ENCODE measurements around the gene ANKRD61.
"Not testable (repeated sequence)": the region's sequence is repeated elsewhere in the genome, so short reads cannot be mapped to it uniquely, and the experiment has no call there.

The ANKRD61 gene

DNA sequence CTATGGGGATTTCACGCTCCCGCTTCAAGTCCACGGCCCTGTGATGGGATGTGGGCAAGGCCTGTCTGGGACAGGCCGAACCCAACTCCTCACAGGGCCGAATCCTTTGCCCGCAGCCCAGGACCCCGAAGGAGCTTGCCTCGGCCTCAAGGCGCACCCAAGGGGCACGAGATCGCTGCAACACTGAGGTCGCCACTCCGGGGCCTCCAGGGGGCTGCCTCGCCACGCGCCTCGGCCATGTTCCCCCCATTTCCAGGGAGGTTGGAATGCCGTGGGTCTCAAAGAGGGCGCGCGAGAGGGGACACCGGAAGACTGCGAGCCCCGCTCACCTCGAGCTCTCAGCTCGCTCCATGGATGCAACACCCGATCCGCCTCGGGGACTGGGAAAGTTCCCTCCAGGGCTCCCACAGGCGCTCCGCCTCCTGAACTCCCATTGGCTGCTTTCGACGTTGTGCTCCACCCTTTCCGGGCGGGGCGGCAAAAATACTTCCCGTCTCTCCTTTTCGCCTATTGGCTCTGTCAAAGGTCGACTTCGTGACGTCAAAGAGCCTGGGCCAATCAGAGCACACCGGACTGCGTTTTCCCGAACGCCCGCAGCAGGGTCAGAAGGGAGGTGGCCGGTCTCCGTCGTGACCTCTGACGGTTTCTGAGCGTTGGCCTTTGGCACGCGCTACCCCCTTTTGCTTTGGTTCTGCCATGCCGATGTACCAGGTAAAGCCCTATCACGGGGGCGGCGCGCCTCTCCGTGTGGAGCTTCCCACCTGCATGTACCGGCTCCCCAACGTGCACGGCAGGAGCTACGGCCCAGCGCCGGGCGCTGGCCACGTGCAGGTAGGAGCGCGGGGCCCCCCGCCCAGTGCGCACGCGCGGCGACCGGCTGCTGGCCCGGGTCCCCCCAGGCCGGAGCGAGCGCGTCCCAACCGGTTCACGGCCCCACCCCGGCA is 22.2 kb upstream of the ANKRD61 start, which contains the start of the genes AIMP2 and PMS2:
TSS of gene AIMP2 (plus strand) at position 605 of the 944 bp plus-strand sequence. CDS start at position 697, 92 bp downstream.
TSS of gene PMS2 (minus strand) at position 382 of the 944 bp plus-strand sequence. CDS start at position 352, 30 bp downstream.
- H3K18ac ChIP-seq (ENCODE audit: low read length) = peak within 1 kb of the TSS; percentile 60
- H2AK5ac ChIP-seq (ENCODE audit: low read length) = no peak within 1 kb of the TSS
- H3K36me3 ChIP-seq (ENCODE audit: control insufficient read depth, insufficient read depth, low read length) = peaks cover 2% of the 10 kb centered on the region
- peak within 1 kb of the TSS; percentile 96 for H3K9ac ChIP-seq (ENCODE audit: low read length)
- H3K4me3 ChIP-seq (ENCODE audit: low read length) = peak within 1 kb of the TSS; percentile 89
- H2BK120ac ChIP-seq (ENCODE audit: low read depth, low read length) = peak within 1 kb of the TSS; percentile 73
- no CpG with 5 or more reads among the region's 84 CpGs for WGBS (ENCODE audit: extremely low coverage, insufficient coverage, low lambda C conversion rate)
- no peaks in the 10 kb centered on the region for H3K27me3 ChIP-seq (ENCODE audit: insufficient read depth, low read length, poor library complexity)
- peaks cover 31% of the 10 kb centered on the region for H3K79me2 ChIP-seq (ENCODE audit: control insufficient read depth, insufficient read depth, low read length)
- no peak within 1 kb of the TSS for H3K4ac ChIP-seq (ENCODE audit: low read depth, low read length)
- H3K27ac ChIP-seq (ENCODE audit: low read depth, low read length) = peak within 1 kb of the TSS; percentile 81
- no peaks in the 10 kb centered on the region for H3K4me1 ChIP-seq (ENCODE audit: control insufficient read depth, low read depth, low read length)
- H3K56ac ChIP-seq (ENCODE audit: low read length) = peak within 1 kb of the TSS; percentile 100
- H3K4me2 ChIP-seq (ENCODE audit: low read length) = peak within 1 kb of the TSS; percentile 66
- no peak within 1 kb of the TSS for H2BK15ac ChIP-seq (replicated peaks; ENCODE audit: low read depth)
- H4K5ac ChIP-seq (ENCODE audit: low read length) = no peak within 1 kb of the TSS
- peak within 1 kb of the TSS; percentile 89 for H3K23ac ChIP-seq (ENCODE audit: low read length)
- peak within 1 kb of the TSS; percentile 87 for H2BK5ac ChIP-seq (ENCODE audit: low read length)
- peaks cover 2% of the 10 kb centered on the region for H3K79me1 ChIP-seq (ENCODE audit: low read length)
- peak within 1 kb of the TSS; percentile 88 for H4K8ac ChIP-seq (ENCODE audit: low read depth, low read length)
- DNase-seq = peak; percentile 100

DNA sequence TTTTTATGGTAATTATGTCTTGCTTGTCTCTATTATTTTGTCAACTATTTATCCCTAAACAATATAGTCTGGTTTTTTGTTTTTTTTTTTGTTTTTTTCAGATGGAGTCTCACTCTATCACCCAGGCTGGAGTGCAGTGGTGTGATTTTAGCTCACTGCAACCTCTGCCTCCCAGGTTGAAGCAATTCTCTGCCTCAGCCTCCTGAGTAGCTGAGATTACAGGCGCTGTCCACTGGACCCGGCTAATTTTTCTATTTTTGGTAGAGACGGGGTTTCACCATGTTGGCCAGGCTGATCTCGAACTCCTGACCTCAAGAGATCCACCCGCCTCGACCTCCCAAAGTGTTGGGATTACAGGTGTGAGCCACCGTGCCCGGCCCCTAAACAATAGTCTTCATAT is 20.8 kb upstream of the ANKRD61 start:
- H3K79me1 ChIP-seq (ENCODE audit: low read length); H3K27me3 ChIP-seq (ENCODE audit: insufficient read depth, low read length, poor library complexity); H3K4me3 ChIP-seq (ENCODE audit: low read length); H2AK5ac ChIP-seq (ENCODE audit: low read length); H3K4me1 ChIP-seq (ENCODE audit: control insufficient read depth, low read depth, low read length); H3K4ac ChIP-seq (ENCODE audit: low read depth, low read length); H3K23ac ChIP-seq (ENCODE audit: low read length); H3K18ac ChIP-seq (ENCODE audit: low read length); H2BK120ac ChIP-seq (ENCODE audit: low read depth, low read length); H4K5ac ChIP-seq (ENCODE audit: low read length); H2BK5ac ChIP-seq (ENCODE audit: low read length); H3K27ac ChIP-seq (ENCODE audit: low read depth, low read length); H3K36me3 ChIP-seq (ENCODE audit: control insufficient read depth, insufficient read depth, low read length); DNase-seq; H2BK15ac ChIP-seq (replicated peaks; ENCODE audit: low read depth); H4K8ac ChIP-seq (ENCODE audit: low read depth, low read length): not testable (repeated sequence)
- Histone ChIP-seq H3K9ac (ENCODE audit: low read length) (peak overlapping the region; percentile 71), H3K79me2 (ENCODE audit: control insufficient read depth, insufficient read depth, low read length) (peaks cover 31% of the 10 kb centered on the region), H3K4me2 (ENCODE audit: low read length) (peak overlapping the region; percentile 42), H3K56ac (ENCODE audit: low read length) (peak overlapping the region; percentile 67)
- no CpG with 5 or more reads among the region's 8 CpGs for WGBS (ENCODE audit: extremely low coverage, insufficient coverage, low lambda C conversion rate)

DNA sequence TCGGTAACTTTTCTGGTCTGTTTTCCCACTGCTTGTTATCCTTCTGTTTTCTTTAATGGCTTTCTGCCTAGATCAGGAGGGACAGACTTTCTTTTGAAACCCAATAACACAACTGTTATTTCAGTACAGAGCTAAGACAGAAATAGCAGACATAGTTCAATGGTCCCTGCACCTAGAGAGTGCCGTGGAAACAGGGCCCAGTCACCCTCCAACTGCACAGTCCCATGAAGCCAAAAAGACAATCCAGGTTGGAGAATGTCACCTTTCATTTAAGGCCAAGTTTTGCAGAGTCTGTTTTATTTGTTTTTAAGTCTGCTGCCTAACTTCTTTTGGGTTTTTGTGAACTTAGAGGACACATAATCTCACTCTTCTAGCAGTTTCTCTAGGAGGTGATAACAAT is 19.6 kb upstream of the ANKRD61 start:
- no peak overlapping the region for H3K18ac ChIP-seq (ENCODE audit: low read length)
- H4K8ac ChIP-seq (ENCODE audit: low read depth, low read length) = no peak overlapping the region
- WGBS (ENCODE audit: extremely low coverage, insufficient coverage, low lambda C conversion rate) = no CpG with 5 or more reads among the region's 2 CpGs
- H3K27ac ChIP-seq (ENCODE audit: low read depth, low read length) = no peak overlapping the region
- H2BK5ac ChIP-seq (ENCODE audit: low read length) = no peak overlapping the region
- no peak overlapping the region for H3K4me3 ChIP-seq (ENCODE audit: low read length)
- no peak overlapping the region for H3K23ac ChIP-seq (ENCODE audit: low read length)
- no peak overlapping the region for H2BK120ac ChIP-seq (ENCODE audit: low read depth, low read length)
- H4K5ac ChIP-seq (ENCODE audit: low read length) = no peak overlapping the region
- H2BK15ac ChIP-seq (replicated peaks; ENCODE audit: low read depth) = no peak overlapping the region
- H3K4ac ChIP-seq (ENCODE audit: low read depth, low read length) = no peak overlapping the region
- no peak for DNase-seq
- H3K79me2 ChIP-seq (ENCODE audit: control insufficient read depth, insufficient read depth, low read length) = peaks cover 31% of the 10 kb centered on the region
- no peak overlapping the region for H2AK5ac ChIP-seq (ENCODE audit: low read length)
- H3K9ac ChIP-seq (ENCODE audit: low read length) = no peak overlapping the region
- H3K27me3 ChIP-seq (ENCODE audit: insufficient read depth, low read length, poor library complexity) = no peaks in the 10 kb centered on the region
- no peak overlapping the region for H3K56ac ChIP-seq (ENCODE audit: low read length)
- H3K36me3 ChIP-seq (ENCODE audit: control insufficient read depth, insufficient read depth, low read length) = peaks cover 7% of the 10 kb centered on the region
- no peaks in the 10 kb centered on the region for H3K4me1 ChIP-seq (ENCODE audit: control insufficient read depth, low read depth, low read length)
- peaks cover 4% of the 10 kb centered on the region for H3K79me1 ChIP-seq (ENCODE audit: low read length)
- no peak overlapping the region for H3K4me2 ChIP-seq (ENCODE audit: low read length)

DNA sequence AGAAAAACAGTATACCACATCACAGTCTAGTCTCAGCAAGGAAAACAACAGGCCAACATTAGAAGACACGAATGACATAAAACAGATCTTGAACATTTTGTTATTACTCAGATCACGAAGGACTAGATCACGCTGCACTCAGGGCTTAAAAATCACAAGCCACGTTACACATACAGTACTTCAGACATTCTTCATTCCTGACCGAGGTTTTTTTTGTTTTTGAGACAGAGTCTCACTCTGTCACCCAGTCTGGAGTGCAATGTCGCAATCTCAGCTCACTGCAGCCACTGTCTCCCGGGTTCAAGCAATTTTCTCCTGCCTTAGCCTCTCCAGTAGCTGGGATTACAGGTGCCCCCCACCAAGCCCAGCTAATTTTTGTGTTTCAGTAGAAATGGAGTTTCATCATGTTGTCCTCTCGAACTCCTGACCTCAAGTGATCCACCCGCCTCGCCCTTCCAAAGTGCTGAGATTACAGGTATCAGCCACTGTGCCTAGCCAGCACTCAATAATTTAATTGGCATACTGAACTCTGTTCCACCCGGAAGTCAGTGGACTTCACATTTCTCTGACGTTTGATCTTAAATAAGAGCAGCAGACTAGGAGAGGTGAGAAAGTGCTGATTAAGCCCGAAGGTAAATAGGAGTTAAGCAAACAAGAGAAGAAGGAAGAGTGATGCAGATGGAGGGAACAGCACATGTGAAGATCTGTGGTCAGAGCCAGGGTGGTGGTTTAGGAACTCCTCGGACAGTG is 18.6 kb upstream of the ANKRD61 start:
- DNase-seq = no peak
- no peak overlapping the region for H3K4me2 ChIP-seq (ENCODE audit: low read length)
- no peak overlapping the region for H3K9ac ChIP-seq (ENCODE audit: low read length)
- no peaks in the 10 kb centered on the region for H3K27me3 ChIP-seq (ENCODE audit: insufficient read depth, low read length, poor library complexity)
- peaks cover 12% of the 10 kb centered on the region for H3K36me3 ChIP-seq (ENCODE audit: control insufficient read depth, insufficient read depth, low read length)
- H3K4me1 ChIP-seq (ENCODE audit: control insufficient read depth, low read depth, low read length) = no peaks in the 10 kb centered on the region
- no peak overlapping the region for H3K18ac ChIP-seq (ENCODE audit: low read length)
- H2BK5ac ChIP-seq (ENCODE audit: low read length) = no peak overlapping the region
- no CpG with 5 or more reads among the region's 14 CpGs for WGBS (ENCODE audit: extremely low coverage, insufficient coverage, low lambda C conversion rate)
- H3K23ac ChIP-seq (ENCODE audit: low read length) = no peak overlapping the region
- H3K27ac ChIP-seq (ENCODE audit: low read depth, low read length) = no peak overlapping the region
- H3K4me3 ChIP-seq (ENCODE audit: low read length) = no peak overlapping the region
- no peak overlapping the region for H3K4ac ChIP-seq (ENCODE audit: low read depth, low read length)
- H4K8ac ChIP-seq (ENCODE audit: low read depth, low read length) = no peak overlapping the region
- H2BK15ac ChIP-seq (replicated peaks; ENCODE audit: low read depth) = no peak overlapping the region
- peak overlapping the region; percentile 34 for H3K56ac ChIP-seq (ENCODE audit: low read length)
- no peak overlapping the region for H2BK120ac ChIP-seq (ENCODE audit: low read depth, low read length)
- no peak overlapping the region for H4K5ac ChIP-seq (ENCODE audit: low read length)
- H3K79me2 ChIP-seq (ENCODE audit: control insufficient read depth, insufficient read depth, low read length) = peaks cover 31% of the 10 kb centered on the region
- peaks cover 4% of the 10 kb centered on the region for H3K79me1 ChIP-seq (ENCODE audit: low read length)
- no peak overlapping the region for H2AK5ac ChIP-seq (ENCODE audit: low read length)

DNA sequence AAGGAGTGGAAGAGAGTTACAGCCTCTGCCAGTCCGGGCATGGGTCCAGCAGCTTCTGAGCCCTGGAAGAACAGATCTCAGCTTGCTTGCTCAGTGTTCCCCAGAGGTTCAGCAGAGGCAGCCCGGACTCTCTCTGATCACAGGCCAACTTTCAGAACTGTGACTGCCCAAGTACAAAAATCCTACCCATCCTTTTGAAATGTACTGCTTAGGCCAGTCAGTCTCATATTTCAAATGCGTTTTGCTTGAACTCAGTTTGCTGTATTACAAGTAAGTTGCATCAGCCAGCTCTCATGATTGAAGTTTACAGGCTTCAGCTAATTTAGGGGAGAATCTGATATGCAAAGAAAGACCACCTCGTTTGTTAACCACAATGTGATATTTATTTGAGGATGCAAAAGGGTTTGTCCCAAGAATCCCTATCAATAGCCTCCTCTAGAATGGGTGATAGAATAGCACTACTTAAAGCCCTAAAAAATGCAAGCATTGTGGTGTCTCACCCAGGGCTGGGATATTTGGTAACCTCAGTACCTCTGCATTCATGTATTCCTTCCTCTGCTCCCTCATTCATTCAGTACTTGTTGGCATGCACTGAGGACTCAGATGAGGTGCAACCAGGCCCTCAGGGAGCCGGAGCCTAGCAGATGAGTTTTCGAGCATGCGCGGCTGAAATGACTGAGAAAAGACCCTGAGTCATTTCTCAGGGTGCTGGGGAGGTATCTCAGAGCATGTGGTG is 15.1 kb upstream of the ANKRD61 start:
- H3K4ac ChIP-seq (ENCODE audit: low read depth, low read length) = no peak overlapping the region
- H4K8ac ChIP-seq (ENCODE audit: low read depth, low read length) = no peak overlapping the region
- peak; percentile 26 for DNase-seq
- H3K36me3 ChIP-seq (ENCODE audit: control insufficient read depth, insufficient read depth, low read length) = peaks cover 12% of the 10 kb centered on the region
- no peaks in the 10 kb centered on the region for H3K4me1 ChIP-seq (ENCODE audit: control insufficient read depth, low read depth, low read length)
- no peak overlapping the region for H3K4me2 ChIP-seq (ENCODE audit: low read length)
- H2BK120ac ChIP-seq (ENCODE audit: low read depth, low read length) = no peak overlapping the region
- no peak overlapping the region for H2AK5ac ChIP-seq (ENCODE audit: low read length)
- no peak overlapping the region for H2BK15ac ChIP-seq (replicated peaks; ENCODE audit: low read depth)
- no peak overlapping the region for H4K5ac ChIP-seq (ENCODE audit: low read length)
- H3K56ac ChIP-seq (ENCODE audit: low read length) = no peak overlapping the region
- no peak overlapping the region for H2BK5ac ChIP-seq (ENCODE audit: low read length)
- H3K79me2 ChIP-seq (ENCODE audit: control insufficient read depth, insufficient read depth, low read length) = peaks cover 20% of the 10 kb centered on the region
- no peak overlapping the region for H3K23ac ChIP-seq (ENCODE audit: low read length)
- H3K27me3 ChIP-seq (ENCODE audit: insufficient read depth, low read length, poor library complexity) = no peaks in the 10 kb centered on the region
- no peak overlapping the region for H3K18ac ChIP-seq (ENCODE audit: low read length)
- H3K9ac ChIP-seq (ENCODE audit: low read length) = no peak overlapping the region
- no peak overlapping the region for H3K27ac ChIP-seq (ENCODE audit: low read depth, low read length)
- peaks cover 6% of the 10 kb centered on the region for H3K79me1 ChIP-seq (ENCODE audit: low read length)
- WGBS (ENCODE audit: extremely low coverage, insufficient coverage, low lambda C conversion rate) = no CpG with 5 or more reads among the region's 8 CpGs
- no peak overlapping the region for H3K4me3 ChIP-seq (ENCODE audit: low read length)
